Trophoblast cell (in vitro differentiated cells and primary cell): ENCODE results near the gene LMF1.
"Not testable (repeated sequence)": the region's sequence is repeated elsewhere in the genome, so short reads cannot be mapped to it uniquely, and the experiment has no call there.

Experiments used
- DNase-seq, 2 donors: peaks; one replicate each; pipeline ENCODE4 v3.0.0-alpha.2; 2016
- H2AFZ ChIP-seq: 2 replicates; pipeline ENCODE4 v1.6.1; 2013; ENCODE audit warnings: low read length, moderate library complexity, mild to moderate bottlenecking; ENCODE audit not compliant: insufficient read depth, poor library complexity
- H2AK5ac ChIP-seq: 2 replicates; pipeline ENCODE4 v1.6.1; 2013; ENCODE audit warnings: mild to moderate bottlenecking, low read length
- H2BK120ac ChIP-seq: 2 replicates; pipeline ENCODE4 v1.6.1; 2013; ENCODE audit warnings: low read length, mild to moderate bottlenecking, moderate library complexity; ENCODE audit not compliant: insufficient read depth, poor library complexity
- H2BK12ac ChIP-seq: 2 replicates; pipeline ENCODE4 v1.6.1; 2013; ENCODE audit warnings: mild to moderate bottlenecking, low read length, moderate library complexity
- H2BK5ac ChIP-seq: 2 replicates; pipeline ENCODE4 v1.6.1; 2013; ENCODE audit warnings: low read length, low read depth, moderate library complexity, mild to moderate bottlenecking; ENCODE audit not compliant: poor library complexity
- H3K14ac ChIP-seq: 2 replicates; pipeline ENCODE4 v1.6.1; 2013; ENCODE audit warnings: mild to moderate bottlenecking, low read length
- H3K18ac ChIP-seq: 2 replicates; pipeline ENCODE4 v1.6.1; 2013; ENCODE audit warnings: mild to moderate bottlenecking, low read length
- H3K23ac ChIP-seq: 2 replicates; pipeline ENCODE4 v1.6.1; 2013; ENCODE audit warnings: low read length
- H3K27ac ChIP-seq: 2 replicates; pipeline ENCODE4 v1.5.1; 2013; ENCODE audit warnings: low read depth, mild to moderate bottlenecking, inconsistent platforms, low read length, moderate library complexity
- H3K27me3 ChIP-seq: 2 replicates; pipeline ENCODE4 v1.6.1; 2013; ENCODE audit warnings: inconsistent platforms, mild to moderate bottlenecking, low read length, moderate library complexity; ENCODE audit not compliant: insufficient read depth
- H3K36me3 ChIP-seq, 2 experiments: 1 replicate in 1 of 2; 2 replicates in 1 of 2; pipeline ENCODE4 v1.6.1; 2013; ENCODE audit warnings: low read length in 2 of 2, mild to moderate bottlenecking in 2 of 2, moderate library complexity in 1 of 2; ENCODE audit not compliant: insufficient read depth in 2 of 2, control insufficient read depth in 1 of 2
- H3K4ac ChIP-seq: 2 replicates; pipeline ENCODE4 v1.6.1; 2013; ENCODE audit warnings: low read depth, mild to moderate bottlenecking, low read length, moderate library complexity
- H3K4me1 ChIP-seq, 2 experiments: 1 replicate in 1 of 2; 2 replicates in 1 of 2; pipeline ENCODE4 v1.6.1; 2013; ENCODE audit warnings: low read length in 2 of 2, mild to moderate bottlenecking in 2 of 2, moderate library complexity in 1 of 2; ENCODE audit not compliant: insufficient read depth in 2 of 2, control insufficient read depth in 1 of 2
- H3K4me2 ChIP-seq: 2 replicates; pipeline ENCODE4 v1.6.1; 2013; ENCODE audit warnings: inconsistent platforms, mild to moderate bottlenecking, low read length, moderate library complexity
- H3K4me3 ChIP-seq: 2 replicates; pipeline ENCODE4 v1.5.1; 2013; ENCODE audit warnings: mild to moderate bottlenecking, low read depth, low read length, inconsistent platforms
- H3K79me1 ChIP-seq: one replicate; pipeline ENCODE4 v1.6.1; 2013; ENCODE audit warnings: low read length
- H3K79me2 ChIP-seq: 2 replicates; pipeline ENCODE4 v1.6.1; 2013; ENCODE audit warnings: low read length, mild to moderate bottlenecking; ENCODE audit not compliant: control insufficient read depth, insufficient read depth, poor library complexity
- H3K9ac ChIP-seq: 2 replicates; pipeline ENCODE4 v1.6.1; 2013; ENCODE audit warnings: mild to moderate bottlenecking, low read length
- H3K9me3 ChIP-seq: 2 replicates; pipeline ENCODE4 v1.6.1; 2013; ENCODE audit warnings: low read depth, mild to moderate bottlenecking, control low read depth, inconsistent platforms, low read length; ENCODE audit not compliant: insufficient read depth
- H4K12ac ChIP-seq: 2 replicates; pipeline ENCODE4 v1.6.1; 2013; ENCODE audit warnings: low read depth, mild to moderate bottlenecking, low read length, moderate library complexity
- H4K8ac ChIP-seq: 2 replicates; pipeline ENCODE4 v1.6.1; 2013; ENCODE audit warnings: low read depth, mild to moderate bottlenecking, low read length, moderate library complexity
- H4K91ac ChIP-seq: one replicate; pipeline ENCODE4 v1.6.1; 2013; ENCODE audit warnings: low read depth, mild to moderate bottlenecking, low read length, moderate library complexity
- WGBS: extraction: QIAGEN DNeasy Blood & Tissue Kit; methylation state at CpG from one replicate; pipeline ENCODE4 v1.1.7; 2013; ENCODE audit warnings: missing lambda C conversion rate; ENCODE audit not compliant: insufficient read length, insufficient coverage; ENCODE audit errors: extremely low coverage; 5-methylcytosine and 5-hydroxymethylcytosine counted together

LMF1 gene

GRCh38 chr16:884232-884631, 86.6 kb downstream of the LMF1 start:
- Histone ChIP-seq H3K4me1 (peaks cover 2 to 5% of the 10 kb centered on the region in 2 experiments), H2AFZ (no peak overlapping the region), H3K9ac (no peak overlapping the region), H4K91ac (no peak overlapping the region), H3K14ac (no peak overlapping the region), H3K18ac (no peak overlapping the region), H3K4me3 (no peak overlapping the region), H2BK12ac (no peak overlapping the region), H2BK5ac (no peak overlapping the region), H3K36me3 (no peaks in the 10 kb centered on the region), H3K9me3 (peaks cover 21% of the 10 kb centered on the region), H3K27me3 (no peaks in the 10 kb centered on the region), H3K79me1 (no peaks in the 10 kb centered on the region), H3K4me2 (no peak overlapping the region), H3K79me2 (no peaks in the 10 kb centered on the region), H4K12ac (no peak overlapping the region), H4K8ac (no peak overlapping the region), H2BK120ac (no peak overlapping the region), H3K4ac (no peak overlapping the region), H2AK5ac (no peak overlapping the region), H3K23ac (no peak overlapping the region), H3K27ac (no peak overlapping the region)
- DNase-seq, result no peak
- WGBS, result no CpG with 5 or more reads among the region's 5 CpGs

- Histone ChIP-seq H3K27me3 (no peaks in the 10 kb centered on the region), H2BK12ac (no peak overlapping the region), H3K79me2 (no peaks in the 10 kb centered on the region), H3K4me1 (peaks cover 2 to 5% of the 10 kb centered on the region in 2 experiments), H2BK120ac (no peak overlapping the region), H3K4me2 (no peak overlapping the region), H4K91ac (no peak overlapping the region), H3K4me3 (no peak overlapping the region), H2AFZ (no peak overlapping the region), H3K36me3 (no peaks in the 10 kb centered on the region), H3K9ac (no peak overlapping the region), H3K18ac (no peak overlapping the region), H3K9me3 (peaks cover 21% of the 10 kb centered on the region), H3K14ac (no peak overlapping the region), H2BK5ac (no peak overlapping the region), H3K4ac (no peak overlapping the region), H4K8ac (no peak overlapping the region), H3K79me1 (no peaks in the 10 kb centered on the region), H4K12ac (no peak overlapping the region), H2AK5ac (no peak overlapping the region), H3K23ac (no peak overlapping the region), H3K27ac (no peak overlapping the region)
- WGBS, result no CpG with 5 or more reads among the region's 2 CpGs
- no peak for DNase-seq
Observed at GRCh38 chr16:883781-884180, 87.0 kb downstream of the LMF1 start.

- H2BK12ac ChIP-seq, result no peak overlapping the region
- no peak overlapping the region for H3K4me3 ChIP-seq
- DNase-seq, result no peak
- H3K4ac ChIP-seq, result no peak overlapping the region
- no peak overlapping the region for H4K12ac ChIP-seq
- H4K8ac ChIP-seq, result no peak overlapping the region
- H3K4me2 ChIP-seq, result no peak overlapping the region
- no peaks in the 10 kb centered on the region for H3K79me2 ChIP-seq
- no peak overlapping the region for H2BK120ac ChIP-seq
- H3K4me1 ChIP-seq, result peaks cover 2 to 5% of the 10 kb centered on the region in 2 experiments
- no peak overlapping the region for H3K9ac ChIP-seq
- H3K9me3 ChIP-seq, result peaks cover 21% of the 10 kb centered on the region
- no peak overlapping the region for H3K18ac ChIP-seq
- no peak overlapping the region for H3K23ac ChIP-seq
- H3K36me3 ChIP-seq, result no peaks in the 10 kb centered on the region
- no peak overlapping the region for H2AK5ac ChIP-seq
- no CpG with 5 or more reads among the region's 3 CpGs for WGBS
- H2BK5ac ChIP-seq, result no peak overlapping the region
- no peak overlapping the region for H2AFZ ChIP-seq
- H4K91ac ChIP-seq, result no peak overlapping the region
- H3K27me3 ChIP-seq, result no peaks in the 10 kb centered on the region
- no peak overlapping the region for H3K14ac ChIP-seq
- H3K27ac ChIP-seq, result no peak overlapping the region
- H3K79me1 ChIP-seq, result no peaks in the 10 kb centered on the region
Observed at GRCh38 chr16:883340-883739, 87.4 kb downstream of the LMF1 start.

- not testable (repeated sequence) for H3K79me1 ChIP-seq, H2AFZ ChIP-seq, H3K23ac ChIP-seq, H3K18ac ChIP-seq, H3K4me1 ChIP-seq, H4K8ac ChIP-seq, H2AK5ac ChIP-seq, H3K9ac ChIP-seq, DNase-seq, H3K36me3 ChIP-seq, H3K27me3 ChIP-seq, H3K27ac ChIP-seq, H3K4me2 ChIP-seq, H3K4ac ChIP-seq, H2BK120ac ChIP-seq, H3K14ac ChIP-seq, H4K91ac ChIP-seq, H2BK5ac ChIP-seq, H4K12ac ChIP-seq, H3K79me2 ChIP-seq, H3K4me3 ChIP-seq, H2BK12ac ChIP-seq
- H3K9me3 ChIP-seq, result peaks cover 20% of the 10 kb centered on the region
- WGBS, result no CpG with 5 or more reads among the region's 15 CpGs
Observed at GRCh38 chr16:882671-883070, 88.1 kb downstream of the LMF1 start.
